K562 (cell line): ENCODE measurements around the gene ZDHHC6. TPM values are rescaled to one million over a fixed set of nuclear protein-coding genes. Genes with fewer than 3 reads are reported as not detected.

ENCODE experiments used
- BRCA1 ChIP-seq, 2 experiments: fragments of 450-650 bp in 1 of 2; sonication (generic) in 1 of 2; formaldehyde crosslinking in 1 of 2; IDR thresholded peaks; 2 replicates each; pipeline versions ENCODE4 v1.5.0 to v1.6.1; 2017 to 2020; ENCODE audit warnings: mild to moderate bottlenecking in 1 of 2, missing genetic modification reagents in 1 of 2
- CHAMP1 ChIP-seq: fragments of 450-650 bp; IDR thresholded peaks from 2 replicates; pipeline ENCODE4 v1.6.1; 2016; ENCODE audit warnings: mild to moderate bottlenecking
- CXXC5 ChIP-seq: fragments of 250-450 bp; sonication (Bioruptor Pico); IDR thresholded peaks from 2 replicates; pipeline ENCODE4 v1.8.0; 2022; ENCODE audit warnings: inconsistent platforms, mild to moderate bottlenecking, moderate library complexity
- EHMT2 ChIP-seq: fragments of 450-650 bp; IDR thresholded peaks from 2 replicates; pipeline ENCODE4 v1.6.1; 2018; ENCODE audit warnings: antibody characterized with exemption
- EP400 ChIP-seq: fragments of 450-650 bp; IDR thresholded peaks from 2 replicates; pipeline ENCODE4 v1.6.1; 2017; ENCODE audit warnings: antibody characterized with exemption, mild to moderate bottlenecking, moderate library complexity
- FIP1L1 ChIP-seq: fragments of 200-400 bp; formaldehyde crosslinking; IDR thresholded peaks from 2 replicates; pipeline ENCODE4 v1.6.1; 2018; ENCODE audit warnings: mild to moderate bottlenecking, low read depth, low read length; ENCODE audit not compliant: poor library complexity, severe bottlenecking
- PHB ChIP-seq: fragments of 250-450 bp; sonication (Bioruptor Pico); IDR thresholded peaks from 2 replicates; pipeline ENCODE4 v1.5.0; 2021
- PTRF ChIP-seq: fragments of 450-650 bp; IDR thresholded peaks from 2 replicates; pipeline ENCODE4 v1.6.1; 2016; ENCODE audit warnings: mild to moderate bottlenecking, missing genetic modification characterization, missing compliant biosample characterization
- SNAPC5 ChIP-seq: fragments of 250-450 bp; sonication (Bioruptor Pico); IDR thresholded peaks from 2 replicates; pipeline ENCODE4 v1.8.0; 2021; ENCODE audit warnings: moderate library complexity, mild to moderate bottlenecking, inconsistent platforms
- SOX6 ChIP-seq: fragments of 450-650 bp; IDR thresholded peaks from 2 replicates; pipeline ENCODE4 v1.6.1; 2014; ENCODE audit warnings: mild to moderate bottlenecking
- ZBED1 ChIP-seq: IDR thresholded peaks from 2 replicates; pipeline ENCODE4 v1.6.1; 2014
- ZBTB2 ChIP-seq: fragments of 450-650 bp; IDR thresholded peaks from 2 replicates; pipeline ENCODE4 v1.6.1; 2016; ENCODE audit warnings: antibody characterized with exemption
- ZNF124 ChIP-seq: sonication (generic); formaldehyde crosslinking; IDR thresholded peaks from 2 replicates; pipeline ENCODE4 v1.8.1; 2022; ENCODE audit warnings: missing genetic modification reagents
- ZNF134 ChIP-seq: fragments of 250-450 bp; sonication (Bioruptor Pico); conservative IDR thresholded peaks from 2 replicates; pipeline ENCODE4 v1.4.0; 2020
- ZNF253 ChIP-seq: fragments of 250-450 bp; sonication (Bioruptor Pico); conservative IDR thresholded peaks from 2 replicates; pipeline ENCODE4 v1.6.1; 2021; ENCODE audit warnings: mild to moderate bottlenecking
- ZNF318 ChIP-seq, 2 experiments: fragments of 450-650 bp; IDR thresholded peaks; 2 replicates each; pipeline ENCODE4 v1.6.1; 2016; ENCODE audit warnings: mild to moderate bottlenecking in 2 of 2, borderline replicate concordance in 1 of 2, low read depth in 1 of 2, moderate library complexity in 1 of 2
- polyA plus RNA-seq, 8 experiments: library from polyadenylated mRNA; depleted of rRNA in 4 of 8; stranded (reverse) in 5 of 8; unstranded in 3 of 8; fragments of >200 nt; fragmentation: Nextera tagmentation in 2 of 8; fragmentation: Illumina TruSeq in 1 of 8; extraction: Ambion mirVana in 2 of 8; extraction: Trizol in 1 of 8; gene quantifications; 2 replicates each; pipeline versions ENCODE4 v1.2.1 to v1.2.3, GENCODE V29; 2011 to 2014; ENCODE audit warnings: inconsistent platforms in 1 of 8, missing spikeins in 1 of 8
- total RNA-seq, 7 experiments: library from RNA; depleted of rRNA in 6 of 7; stranded (reverse); fragments of >200 nt in 6 of 7; fragmentation: Illumina TruSeq in 2 of 7; extraction: Trizol in 2 of 7; gene quantifications; 2 replicates each; pipeline versions ENCODE4 v1.2.1 to v1.2.3, GENCODE V29; 2011 to 2021; ENCODE audit warnings: low replicate concordance in 1 of 7

Gene ZDHHC6
- total and polyA plus RNA-seq, 9 of the 15 experiments (the other 6 are each of a cell fraction or from before 2014, with no cell fraction given): 13.6 to 30.5 (median 21.5) TPM

- TF ChIP-seq ZBTB2 (no peak), ZBED1 (no peak), ZNF253 (CRISPR knock-in tag) (no peak), CHAMP1 (no peak), EP400 (0 out of 2 replicates have a peak, but pooled peaks have one; percentile 24), SNAPC5 (no peak), ZNF134 (CRISPR knock-in tag) (no peak), PTRF (tag) (no peak), EHMT2 (no peak), ZNF318 (IDR thresholded peaks at IDR 0.05; ENCODE audit: borderline replicate concordance in 1 of 2, low read depth in 1 of 2) (no peak), CXXC5 (CRISPR knock-in tag) (peak; percentile 50), BRCA1 (IDR thresholded peaks at IDR 0.05) (no peak), BRCA1 (CRISPR knock-in tag; IDR thresholded peaks at IDR 0.05) (no peak), PHB (CRISPR knock-in tag) (no peak), ZNF124 (no peak), FIP1L1 (no peak), SOX6 (peak; percentile 100)
Observed at GRCh38 chr10:112461029-112461887, 14.5 kb upstream of the ZDHHC6 start (continued).
